HepG2 (cell line): Measurements from ENCODE around the gene TBX10. TPM values are rescaled to one million over a fixed set of nuclear protein-coding genes. Genes with fewer than 3 reads are reported as not detected.

Experiments
- ATAC-seq: fragments of 200-7000 bp; cut with Tn5 transposase; 3 replicates; pipeline ENCODE4 v1.9.1; 2020; ENCODE audit warnings: mild to moderate bottlenecking, moderate library complexity
- BruUV-seq: library from RNA; stranded (reverse); fragments of 400-500 nt; replicated peaks from 2 replicates; lab custom pipeline; 2021; lab: Mats Ljungman, UMichigan
- CTCF ChIA-PET: fragments of 300-600 bp; formaldehyde crosslinking; extraction: SDS; loops from one replicate; lab custom pipeline; 2021; ENCODE audit warnings: low total read pairs, inconsistent platforms, low intra/inter-chr PET ratio; lab: Yijun Ruan, JAX
- POLR2A ChIA-PET: fragments of 350-600 bp; sonication (Branson Sonifier 250); formaldehyde crosslinking; loops from one replicate; lab custom pipeline; 2020; ENCODE audit warnings: antibody characterized with exemption, inconsistent platforms; lab: Yijun Ruan, JAX
- DNase-seq: peaks from one replicate; pipeline ENCODE4 v3.0.0-alpha.2; 2015; ENCODE audit warnings: low spot score
- FAIRE-seq: peaks from 3 replicates; lab custom pipeline; 2011; peaks lifted over from hg19 to GRCh38; lab: Jason Lieb, UNC
- H2AFZ ChIP-seq: one replicate; pipeline ENCODE4 v1.6.1; 2011; ENCODE audit warnings: low read length, inconsistent platforms
- H3K27ac ChIP-seq: fragments of 300-600 bp; 3 replicates; pipeline ENCODE4 v1.8.0; 2011; ENCODE audit warnings: mixed run types, mild to moderate bottlenecking, mixed read lengths, low read length, inconsistent platforms; ENCODE audit not compliant: insufficient read depth; ENCODE audit errors: extremely low read length
- H3K27me3 ChIP-seq, 2 experiments: fragments of 200-600 bp in 1 of 2; 2 replicates in 1 of 2; 3 replicates in 1 of 2; pipeline versions ENCODE4 v1.6.0 to v1.8.0; 2011; ENCODE audit warnings: low read length in 2 of 2, mild to moderate bottlenecking in 2 of 2, moderate library complexity in 2 of 2, inconsistent platforms in 1 of 2; ENCODE audit not compliant: insufficient read depth in 2 of 2, control insufficient read depth in 1 of 2
- H3K36me3 ChIP-seq, 2 experiments: fragments of 200-600 bp in 1 of 2; replicated peaks in 1 of 2; 2 replicates in 1 of 2; 3 replicates in 1 of 2; pipeline versions ENCODE4 v1.5.1 to v1.8.0; 2011; ENCODE audit warnings: low read length in 2 of 2, inconsistent platforms in 1 of 2; ENCODE audit not compliant: insufficient read depth in 2 of 2, control insufficient read depth in 1 of 2
- H3K4me1 ChIP-seq: 2 replicates; pipeline ENCODE4 v1.5.1; 2012; ENCODE audit warnings: low read length, inconsistent platforms; ENCODE audit not compliant: insufficient read depth
- H3K4me2 ChIP-seq: 2 replicates; pipeline ENCODE4 v1.6.0; 2011; ENCODE audit warnings: low read depth, low read length, inconsistent platforms
- H3K4me3 ChIP-seq, 3 experiments: fragments of 200-600 bp in 1 of 3; sonication (generic), shearing (Covaris generic) in 1 of 3; replicated peaks in 1 of 3; 2 replicates each; pipeline ENCODE4 v1.5.1; 2011 to 2016; ENCODE audit warnings: low read length in 3 of 3, inconsistent platforms in 2 of 3, low read depth in 2 of 3, mild to moderate bottlenecking in 2 of 3, control low read depth in 1 of 3, mixed read lengths in 1 of 3; ENCODE audit not compliant: insufficient read depth in 1 of 3
- H3K79me2 ChIP-seq: one replicate; pipeline ENCODE4 v1.6.1; 2011; ENCODE audit warnings: low read length, inconsistent platforms; ENCODE audit not compliant: insufficient read depth
- H3K9ac ChIP-seq: 2 replicates; pipeline ENCODE4 v1.6.0; 2011; ENCODE audit warnings: mild to moderate bottlenecking, low read depth, low read length, inconsistent platforms; ENCODE audit not compliant: insufficient read depth
- H3K9me3 ChIP-seq: 2 replicates; pipeline ENCODE4 v1.5.1; 2012; ENCODE audit warnings: mild to moderate bottlenecking, low read length
- H4K20me1 ChIP-seq: 2 replicates; pipeline ENCODE4 v1.6.0; 2011; ENCODE audit warnings: inconsistent platforms, mild to moderate bottlenecking, low read length, moderate library complexity; ENCODE audit not compliant: insufficient read depth
- EP300 ChIP-seq, 3 experiments: sonication (generic) in 1 of 3; formaldehyde crosslinking in 1 of 3; IDR thresholded peaks; 2 replicates each; pipeline versions ENCODE4 v1.5.1 to v1.6.1; 2011 to 2020; ENCODE audit warnings: low read depth in 2 of 3, low read length in 2 of 3, borderline replicate concordance in 1 of 3, improper control_type of control experiment in 1 of 3, mild to moderate bottlenecking in 1 of 3, missing genetic modification reagents in 1 of 3, moderate library complexity in 1 of 3
- NFRKB ChIP-seq: fragments of 450-650 bp; IDR thresholded peaks from 2 replicates; pipeline ENCODE4 v1.6.1; 2017
- NR2F6 ChIP-seq, 2 experiments: IDR thresholded peaks; 2 replicates each; pipeline ENCODE4 v1.6.1; 2016; ENCODE audit warnings: antibody characterized with exemption in 1 of 2, mild to moderate bottlenecking in 1 of 2
- POLR2AphosphoS5 ChIP-seq: IDR thresholded peaks from 2 replicates; pipeline ENCODE4 v1.6.1; 2012; ENCODE audit warnings: low read depth, low read length
- PPARG ChIP-seq: conservative IDR thresholded peaks from 2 replicates; pipeline ENCODE4 v1.6.1; 2016; ENCODE audit warnings: missing biosample characterization, missing genetic modification reagents
- RARA ChIP-seq: IDR thresholded peaks from 2 replicates; pipeline ENCODE4 v1.6.1; 2016; ENCODE audit warnings: missing genetic modification reagents, missing compliant biosample characterization
- RBM39 ChIP-seq: fragments of 200-400 bp; formaldehyde crosslinking; IDR thresholded peaks from one replicate; pipeline ENCODE4 v1.6.1; 2018; ENCODE audit warnings: antibody characterized with exemption, mild to moderate bottlenecking, low read depth, low read length; ENCODE audit not compliant: poor library complexity, severe bottlenecking
- SP5 ChIP-seq: IDR thresholded peaks from 2 replicates; pipeline ENCODE4 v1.6.1; 2016; ENCODE audit warnings: low read depth, borderline replicate concordance
- ZBTB8A ChIP-seq: sonication (generic); formaldehyde crosslinking; IDR thresholded peaks from 2 replicates; pipeline ENCODE4 v1.4.0; 2020; ENCODE audit warnings: mild to moderate bottlenecking, low read depth, missing genetic modification reagents, borderline replicate concordance
- ZFP41 ChIP-seq: sonication (generic); formaldehyde crosslinking; IDR thresholded peaks from 2 replicates; pipeline ENCODE4 v1.4.0; 2020; ENCODE audit warnings: mild to moderate bottlenecking, missing genetic modification reagents, borderline replicate concordance
- ZNF10 ChIP-seq: sonication (generic); formaldehyde crosslinking; IDR thresholded peaks from 2 replicates; pipeline ENCODE4 v1.4.0; 2020; ENCODE audit warnings: mild to moderate bottlenecking, low read depth, missing genetic modification reagents, borderline replicate concordance
- ZNF543 ChIP-seq: sonication (generic); formaldehyde crosslinking; IDR thresholded peaks from 2 replicates; pipeline ENCODE4 v1.4.0; 2020; ENCODE audit warnings: mild to moderate bottlenecking, missing genetic modification reagents
- ZNF644 ChIP-seq: IDR thresholded peaks from 2 replicates; pipeline ENCODE4 v1.6.1; 2016; ENCODE audit warnings: low read depth
- ZNF766 ChIP-seq: sonication (generic); formaldehyde crosslinking; IDR thresholded peaks from 2 replicates; pipeline ENCODE4 v1.5.0; 2020; ENCODE audit warnings: missing genetic modification reagents, borderline replicate concordance
- WGBS: methylation state at CpG from one replicate; pipeline ENCODE4 v1.1.6; 2017; ENCODE audit warnings: low lambda C conversion rate; 5-methylcytosine and 5-hydroxymethylcytosine counted together
- in situ Hi-C: cut with HindIII; loops from 2 replicates; pipeline ENCODE4 v1.10.0; 2017; ENCODE audit warnings: low pct_unique_long_range_greater_than_20kb; ENCODE audit not compliant: extremely low pct_ligation_motif_present
- intact Hi-C: fragments of 100-400 bp; cut with micrococcal nuclease; formaldehyde crosslinking; loops from one replicate; pipeline ENCODE4 v1.10.0; 2022; ENCODE audit not compliant: unreplicated experiment
- polyA plus RNA-seq, 8 experiments: library from polyadenylated mRNA; depleted of rRNA in 3 of 8; stranded (reverse) in 7 of 8; unstranded in 1 of 8; fragments of >200 nt; fragmentation: Illumina TruSeq in 4 of 8; extraction: Trizol in 4 of 8; gene quantifications; 2 replicates each; pipeline versions ENCODE4 v1.2.1 to v1.2.3, GENCODE V29; 2011 to 2016; ENCODE audit warnings: low read depth in 4 of 8, missing spikeins in 1 of 8, mixed read lengths in 1 of 8; ENCODE audit not compliant: insufficient read depth in 1 of 8
- total RNA-seq, 5 experiments: library from RNA; depleted of rRNA; stranded (reverse); fragments of >200 nt; fragmentation: Illumina TruSeq; extraction: Trizol; gene quantifications; 2 replicates each; pipeline ENCODE4 v1.2.3, GENCODE V29; 2016; ENCODE audit warnings: low read depth in 1 of 5
- TF ChIP-seq, protein P1 (sequence below): sonication (generic); formaldehyde crosslinking; IDR thresholded peaks from 2 replicates; pipeline ENCODE4 v1.4.0; 2020; ENCODE audit warnings: missing genetic modification reagents, borderline replicate concordance
- TF ChIP-seq, protein P2 (sequence below): sonication (generic); formaldehyde crosslinking; IDR thresholded peaks from 2 replicates; pipeline ENCODE4 v1.5.0; 2020; ENCODE audit warnings: mild to moderate bottlenecking, missing genetic modification reagents
- TF ChIP-seq, protein P3 (sequence below): sonication (generic); formaldehyde crosslinking; IDR thresholded peaks from 2 replicates; pipeline ENCODE4 v1.5.0; 2020; ENCODE audit warnings: mild to moderate bottlenecking, missing genetic modification reagents, borderline replicate concordance

The TBX10 gene
- total and polyA plus RNA-seq, 2 of the 13 experiments (the other 11 are each of a cell fraction or from before 2014, with no cell fraction given), result 0.27 to 1.7 TPM

GRCh38 chr11:67616431-67617242, 22.9 kb downstream of the TBX10 start:
- H3K9me3 ChIP-seq, result no peaks in the 10 kb centered on the region
- H3K36me3 ChIP-seq, result peaks cover 3 to 7% of the 10 kb centered on the region in 2 experiments; a peak in 3 of 5 replicates
- intact Hi-C loops (loop anchor here (1.0 kb wide), 2 partner anchors 28 to 43 kb away; no protein-coding TSS in a partner anchor), in situ Hi-C loops (no loop called here)
- H3K4me2 ChIP-seq, result peak overlapping the region; percentile 54
- DNase-seq (no peak), FAIRE-seq (peak; percentile 60), ATAC-seq (peak; percentile 20)
- no peaks in the 10 kb centered on the region for H4K20me1 ChIP-seq
- WGBS, result 28% methylated on average over 6 of the region's 11 CpGs
- peak overlapping the region; percentile 56 for H3K9ac ChIP-seq
- no peaks in the 10 kb centered on the region for H3K79me2 ChIP-seq
- H3K27ac ChIP-seq, result peak overlapping the region; percentile 81
- no TSS peak for BruUV-seq
- POLR2A ChIA-PET, result interaction anchor here (0.8 to 3.1 kb wide), 3 partner anchors 10 to 134 kb away, joined by 4 to 52 read pairs (median 5); partner anchors contain the start of genes AIP and NUDT8
- peak overlapping the region in 1 of 3 experiments; percentile 35; a peak in 1 of 6 replicates for H3K4me3 ChIP-seq
- no peak overlapping the region for H2AFZ ChIP-seq
- no peaks in the 10 kb centered on the region for H3K27me3 ChIP-seq
- CTCF ChIA-PET, result interaction anchor here (2.9 kb wide), 1 partner anchor 43 kb away, joined by 20 read pairs; no protein-coding TSS in a partner anchor
- peaks cover 45% of the 10 kb centered on the region for H3K4me1 ChIP-seq
- TF ChIP-seq NR2F6 (IDR thresholded peaks at IDR 0.05), result peak; percentile 79
- no peak for TF ChIP-seq NR2F6 (CRISPR knock-in tag; IDR thresholded peaks at IDR 0.05)
- TF ChIP-seq, protein P1, sequence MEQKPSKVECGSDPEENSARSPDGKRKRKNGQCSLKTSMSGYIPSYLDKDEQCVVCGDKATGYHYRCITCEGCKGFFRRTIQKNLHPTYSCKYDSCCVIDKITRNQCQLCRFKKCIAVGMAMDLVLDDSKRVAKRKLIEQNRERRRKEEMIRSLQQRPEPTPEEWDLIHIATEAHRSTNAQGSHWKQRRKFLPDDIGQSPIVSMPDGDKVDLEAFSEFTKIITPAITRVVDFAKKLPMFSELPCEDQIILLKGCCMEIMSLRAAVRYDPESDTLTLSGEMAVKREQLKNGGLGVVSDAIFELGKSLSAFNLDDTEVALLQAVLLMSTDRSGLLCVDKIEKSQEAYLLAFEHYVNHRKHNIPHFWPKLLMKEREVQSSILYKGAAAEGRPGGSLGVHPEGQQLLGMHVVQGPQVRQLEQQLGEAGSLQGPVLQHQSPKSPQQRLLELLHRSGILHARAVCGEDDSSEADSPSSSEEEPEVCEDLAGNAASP (CRISPR knock-in tag), result peak; percentile 25; the same call in 1 of the 2 replicates
- TF ChIP-seq SP5, result 0 out of 2 replicates have a peak, but pooled peaks have one; percentile 9
- TF ChIP-seq, protein P2, sequence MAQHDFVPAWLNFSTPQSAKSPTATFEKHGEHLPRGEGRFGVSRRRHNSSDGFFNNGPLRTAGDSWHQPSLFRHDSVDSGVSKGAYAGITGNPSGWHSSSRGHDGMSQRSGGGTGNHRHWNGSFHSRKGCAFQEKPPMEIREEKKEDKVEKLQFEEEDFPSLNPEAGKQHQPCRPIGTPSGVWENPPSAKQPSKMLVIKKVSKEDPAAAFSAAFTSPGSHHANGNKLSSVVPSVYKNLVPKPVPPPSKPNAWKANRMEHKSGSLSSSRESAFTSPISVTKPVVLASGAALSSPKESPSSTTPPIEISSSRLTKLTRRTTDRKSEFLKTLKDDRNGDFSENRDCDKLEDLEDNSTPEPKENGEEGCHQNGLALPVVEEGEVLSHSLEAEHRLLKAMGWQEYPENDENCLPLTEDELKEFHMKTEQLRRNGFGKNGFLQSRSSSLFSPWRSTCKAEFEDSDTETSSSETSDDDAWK, result no peak
- no peak for TF ChIP-seq ZFP41 (CRISPR knock-in tag)
- TF ChIP-seq ZBTB8A, result no peak
- no peak for TF ChIP-seq ZNF10 (CRISPR knock-in tag)
- TF ChIP-seq POLR2AphosphoS5, result 0 out of 2 replicates have a peak, but pooled peaks have one; percentile 25
- no peak for TF ChIP-seq ZNF543 (CRISPR knock-in tag)
- TF ChIP-seq RARA (CRISPR knock-in tag), result 0 out of 2 replicates have a peak, but pooled peaks have one; percentile 21
- TF ChIP-seq ZNF766, result no peak
- peak; percentile 28 for TF ChIP-seq RBM39
- peak; percentile 64 for TF ChIP-seq PPARG (CRISPR knock-in tag)
- TF ChIP-seq, protein P3, sequence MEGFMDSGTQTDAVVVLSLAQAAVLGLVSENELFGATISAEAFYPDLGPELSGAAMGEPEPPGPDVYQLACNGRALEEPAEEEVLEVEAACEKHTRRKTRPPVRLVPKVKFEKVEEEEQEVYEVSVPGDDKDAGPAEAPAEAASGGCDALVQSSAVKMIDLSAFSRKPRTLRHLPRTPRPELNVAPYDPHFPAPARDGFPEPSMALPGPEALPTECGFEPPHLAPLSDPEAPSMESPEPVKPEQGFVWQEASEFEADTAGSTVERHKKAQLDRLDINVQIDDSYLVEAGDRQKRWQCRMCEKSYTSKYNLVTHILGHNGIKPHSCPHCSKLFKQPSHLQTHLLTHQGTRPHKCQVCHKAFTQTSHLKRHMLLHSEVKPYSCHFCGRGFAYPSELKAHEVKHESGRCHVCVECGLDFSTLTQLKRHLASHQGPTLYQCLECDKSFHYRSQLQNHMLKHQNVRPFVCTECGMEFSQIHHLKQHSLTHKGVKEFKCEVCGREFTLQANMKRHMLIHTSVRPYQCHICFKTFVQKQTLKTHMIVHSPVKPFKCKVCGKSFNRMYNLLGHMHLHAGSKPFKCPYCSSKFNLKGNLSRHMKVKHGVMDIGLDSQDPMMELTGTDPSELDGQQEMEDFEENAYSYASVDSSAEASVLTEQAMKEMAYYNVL, result no peak
- TF ChIP-seq EP300 (IDR thresholded peaks at IDR 0.05; ENCODE audit: low read depth in 2 of 2, low read length in 2 of 2), result no peak
- TF ChIP-seq EP300 (CRISPR knock-in tag; IDR thresholded peaks at IDR 0.05; ENCODE audit: borderline replicate concordance), result 0 out of 2 replicates have a peak, but pooled peaks have one; percentile 10
- no peak for TF ChIP-seq NFRKB
- 0 out of 2 replicates have a peak, but pooled peaks have one; percentile 1 for TF ChIP-seq ZNF644 (CRISPR knock-in tag)
